Spleen (tissue), 11 donors: Measurements from ENCODE around the gene RAD51B. TPM values are rescaled to one million over a fixed set of nuclear protein-coding genes. Genes with fewer than 3 reads are reported as not detected.

ENCODE experiments used
- DNase-seq: peaks from one replicate; pipeline ENCODE4 v3.0.0-alpha.2; 2020
- H3K27ac ChIP-seq, 8 donors: fragments of 200-600 bp; sonication (generic) in 7 of 8; 1 replicate in 4 of 8; 2 replicates in 4 of 8; pipeline versions ENCODE4 v1.5.0 to v1.8.0; 2016 to 2021; ENCODE audit warnings: inconsistent platforms in 4 of 8, mild to moderate bottlenecking in 4 of 8, moderate library complexity in 1 of 8
- H3K27me3 ChIP-seq, 7 donors: fragments of 200-600 bp; sonication (generic) in 6 of 7; replicated peaks in 1 of 7; 1 replicate in 4 of 7; 2 replicates in 3 of 7; pipeline versions ENCODE4 v1.5.0 to v1.8.0; 2016 to 2021; ENCODE audit warnings: inconsistent platforms in 3 of 7, mild to moderate bottlenecking in 1 of 7
- H3K36me3 ChIP-seq, 6 donors: fragments of 200-600 bp; sonication (generic) in 5 of 6; 1 replicate in 4 of 6; 2 replicates in 2 of 6; pipeline versions ENCODE4 v1.5.0 to v1.8.0; 2016 to 2021; ENCODE audit warnings: inconsistent platforms in 2 of 6
- H3K4me1 ChIP-seq, 6 donors: fragments of 200-600 bp; sonication (generic) in 5 of 6; 1 replicate in 3 of 6; 2 replicates in 3 of 6; pipeline versions ENCODE4 v1.5.0 to v1.8.0; 2016 to 2021; ENCODE audit warnings: inconsistent platforms in 3 of 6
- H3K4me3 ChIP-seq, 8 donors: fragments of 200-600 bp; sonication (generic) in 7 of 8; 1 replicate in 4 of 8; 2 replicates in 4 of 8; pipeline versions ENCODE4 v1.5.0 to v1.8.0; 2016 to 2021; ENCODE audit warnings: inconsistent platforms in 4 of 8, mild to moderate bottlenecking in 4 of 8, moderate library complexity in 2 of 8
- H3K9me3 ChIP-seq, 8 donors: fragments of 200-600 bp; sonication (generic) in 7 of 8; 1 replicate in 4 of 8; 2 replicates in 4 of 8; pipeline versions ENCODE4 v1.5.0 to v1.8.0; 2016 to 2021; ENCODE audit warnings: inconsistent platforms in 4 of 8
- POLR2A ChIP-seq, 3 donors: fragments of 450-650 bp; IDR thresholded peaks; one replicate each; pipeline ENCODE4 v1.5.1; 2017; ENCODE audit warnings: antibody characterized with exemption in 3 of 3, mild to moderate bottlenecking in 1 of 3
- POLR2AphosphoS5 ChIP-seq, 3 donors: sonication (generic); formaldehyde crosslinking; IDR thresholded peaks; one replicate each; pipeline ENCODE4 v1.5.1; 2017; ENCODE audit warnings: antibody characterized with exemption in 3 of 3
- WGBS, 5 donors: extraction: QIAGEN DNeasy Blood & Tissue Kit in 3 of 5; methylation state at CpG; one replicate each; pipeline versions ENCODE4 v1.1.5 to v1.1.7; 2013 to 2018; 5-methylcytosine and 5-hydroxymethylcytosine counted together
- intact Hi-C: fragments of 100-400 bp; cut with DNase I; formaldehyde crosslinking; loops from one replicate; pipeline ENCODE4 v1.15.0; 2023; ENCODE audit warnings: low total_unique reads
- polyA plus RNA-seq, 3 donors: library from polyadenylated mRNA; stranded (reverse); fragments of 200-250 nt; gene quantifications; one replicate each; pipeline ENCODE4 v1.2.1, GENCODE V29; 2013
- total RNA-seq, 7 donors: library from RNA; depleted of rRNA in 3 of 7; stranded (reverse); fragments of >200 nt in 3 of 7; fragmentation: NEBNext Ultra II Directional in 4 of 7; extraction: Animal tissue kit (Norgen Biotek cat#: 25700) in 4 of 7; gene quantifications; one replicate each; pipeline versions ENCODE4 v1.1.0 to v1.2.1, GENCODE V29; 2016 to 2021
- TF ChIP-seq, protein P1 (sequence below), 11 experiments: fragments of 200-600 bp in 7 of 11; fragments of 450-650 bp in 4 of 11; sonication (generic) in 4 of 11; IDR thresholded peaks in 8 of 11; conservative IDR thresholded peaks in 3 of 11; 1 replicate in 7 of 11; 2 replicates in 4 of 11; pipeline versions ENCODE4 v1.4.0 to v1.8.0; 2016 to 2021; ENCODE audit warnings: antibody characterized with exemption in 11 of 11, inconsistent platforms in 4 of 11, mild to moderate bottlenecking in 1 of 11
- donor health status: healthy with polysubstance abuse.
- donor health status: DM: no; HTN: no; CAD: no; lungs with moderate emphysema.
- donor health status: DM: no; HTN: no; CAD: no.
- donor health status: Bipolar disorder and iron deficiency.
- donor health status: healthy.
- donor health status: DM: no; HTN: no; CAD: no.
- donor health status: DM: yes; HTN: yes; CAD: no.

The RAD51B gene
- total and polyA plus RNA-seq, 10 donors, result 4.2 to 43.7 (median 29.8) TPM

DNA sequence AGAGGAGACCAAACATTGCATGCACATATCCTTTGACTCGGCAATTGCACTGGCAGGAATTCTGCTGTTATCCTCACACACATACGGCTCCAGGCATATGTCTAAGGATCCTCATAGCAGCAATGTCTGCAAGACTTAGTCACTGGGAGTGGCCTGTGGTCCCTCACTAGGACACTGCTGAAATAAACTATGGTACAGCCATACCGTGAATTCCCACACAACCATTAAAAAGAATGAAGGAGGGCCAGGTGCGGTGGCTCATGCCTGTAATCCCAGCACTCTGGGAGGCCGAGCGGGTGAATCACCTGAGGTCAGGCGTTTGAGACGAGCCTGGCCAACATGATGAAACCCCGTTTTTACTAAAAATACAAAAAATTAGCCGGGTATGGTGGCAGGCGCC, 868.2 kb downstream of the RAD51B start:
- Histone ChIP-seq H3K4me3 (no peak overlapping the region), H3K9me3 (no peaks in the 10 kb centered on the region), H3K27me3 (no peaks in the 10 kb centered on the region), H3K36me3 (no peaks in the 10 kb centered on the region), H3K27ac (no peak overlapping the region), H3K4me1 (peaks cover 25 to 83% (median 54%) of the 10 kb centered on the region in 6 donors)
- no peak for DNase-seq
- intact Hi-C loops, result no loop called here
- WGBS, 5 donors, result 86 to 98% (median 92%) methylated on average over 11 of the region's 11 CpGs
- no peak for TF ChIP-seq POLR2A (IDR thresholded peaks at IDR 0.05)
- TF ChIP-seq POLR2AphosphoS5 (IDR thresholded peaks at IDR 0.05), result no peak
- TF ChIP-seq, protein P1, sequence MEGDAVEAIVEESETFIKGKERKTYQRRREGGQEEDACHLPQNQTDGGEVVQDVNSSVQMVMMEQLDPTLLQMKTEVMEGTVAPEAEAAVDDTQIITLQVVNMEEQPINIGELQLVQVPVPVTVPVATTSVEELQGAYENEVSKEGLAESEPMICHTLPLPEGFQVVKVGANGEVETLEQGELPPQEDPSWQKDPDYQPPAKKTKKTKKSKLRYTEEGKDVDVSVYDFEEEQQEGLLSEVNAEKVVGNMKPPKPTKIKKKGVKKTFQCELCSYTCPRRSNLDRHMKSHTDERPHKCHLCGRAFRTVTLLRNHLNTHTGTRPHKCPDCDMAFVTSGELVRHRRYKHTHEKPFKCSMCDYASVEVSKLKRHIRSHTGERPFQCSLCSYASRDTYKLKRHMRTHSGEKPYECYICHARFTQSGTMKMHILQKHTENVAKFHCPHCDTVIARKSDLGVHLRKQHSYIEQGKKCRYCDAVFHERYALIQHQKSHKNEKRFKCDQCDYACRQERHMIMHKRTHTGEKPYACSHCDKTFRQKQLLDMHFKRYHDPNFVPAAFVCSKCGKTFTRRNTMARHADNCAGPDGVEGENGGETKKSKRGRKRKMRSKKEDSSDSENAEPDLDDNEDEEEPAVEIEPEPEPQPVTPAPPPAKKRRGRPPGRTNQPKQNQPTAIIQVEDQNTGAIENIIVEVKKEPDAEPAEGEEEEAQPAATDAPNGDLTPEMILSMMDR (IDR thresholded peaks at IDR 0.05 in 8 of 11, conservative IDR thresholded peaks at IDR 0.05 in 3 of 11), result no peak

DNA sequence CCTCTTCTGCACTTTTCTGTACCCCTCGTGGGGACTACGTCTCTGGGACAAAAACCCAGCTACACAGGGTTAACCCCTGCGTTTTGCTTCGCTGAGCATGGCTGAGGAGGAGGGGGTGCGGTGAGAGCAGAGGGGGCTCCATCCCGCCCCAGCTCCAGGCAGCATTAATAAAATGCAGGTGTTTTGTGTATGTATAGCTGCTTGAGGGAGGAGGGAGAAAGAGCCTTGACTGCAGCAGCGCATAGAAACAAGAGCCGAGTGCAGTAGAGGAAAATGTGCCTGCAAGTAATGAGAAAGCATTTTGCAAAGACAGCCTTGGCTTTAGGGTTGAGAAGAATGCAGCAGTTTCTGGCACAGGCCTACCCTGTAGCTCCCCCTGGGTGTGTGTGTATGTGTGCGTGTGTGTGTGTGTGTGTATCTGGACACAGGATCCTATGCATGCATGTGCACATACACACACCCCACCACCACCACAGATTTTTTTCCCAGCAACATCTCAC, 869.3 kb downstream of the RAD51B start:
- H3K36me3 ChIP-seq, result no peaks in the 10 kb centered on the region
- no peaks in the 10 kb centered on the region for H3K27me3 ChIP-seq
- TF ChIP-seq POLR2A (IDR thresholded peaks at IDR 0.05) (no peak), POLR2AphosphoS5 (IDR thresholded peaks at IDR 0.05) (no peak)
- TF ChIP-seq, protein P1 (IDR thresholded peaks at IDR 0.05 in 8 of 11, conservative IDR thresholded peaks at IDR 0.05 in 3 of 11), result no peak
- no peak for DNase-seq
- intact Hi-C loops, result no loop called here
- 41 to 64% (median 47%) methylated on average over 9 of the region's 9 CpGs for WGBS, 5 donors
- H3K9me3 ChIP-seq, result no peaks in the 10 kb centered on the region
- peak overlapping the region in 2 of 8 donors; percentile 33 to 37 for H3K27ac ChIP-seq
- H3K4me3 ChIP-seq, result no peak overlapping the region
- peaks cover 15 to 83% (median 44%) of the 10 kb centered on the region in 6 donors for H3K4me1 ChIP-seq

DNA sequence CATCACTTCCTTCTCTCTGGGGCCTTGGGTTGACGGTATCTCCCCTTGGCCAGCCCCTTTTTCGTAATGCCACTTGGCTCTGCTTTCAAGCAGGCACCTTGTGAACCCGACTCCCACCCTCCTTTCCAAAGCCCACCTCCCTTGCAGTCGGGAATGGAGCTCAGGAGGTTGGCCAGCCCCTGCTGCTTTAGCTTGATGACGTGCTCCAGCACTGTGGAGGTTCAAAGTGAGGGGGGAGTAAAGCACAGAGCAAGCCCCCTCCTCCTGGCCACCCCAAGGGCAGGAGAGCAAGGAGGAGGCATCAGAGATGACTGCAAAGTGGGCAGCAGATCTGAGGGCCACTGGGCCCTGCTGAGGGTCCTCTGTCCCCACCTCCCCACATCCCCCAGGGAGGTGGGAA, 869.9 kb downstream of the RAD51B start:
- no peak overlapping the region for H3K27ac ChIP-seq
- no peak overlapping the region for H3K4me3 ChIP-seq
- no peaks in the 10 kb centered on the region for H3K36me3 ChIP-seq
- intact Hi-C loops, result no loop called here
- 56 to 72% (median 64%) methylated on average over 5 of the region's 5 CpGs for WGBS, 5 donors
- TF ChIP-seq, protein P1 (IDR thresholded peaks at IDR 0.05 in 8 of 11, conservative IDR thresholded peaks at IDR 0.05 in 3 of 11), result no peak
- no peak for TF ChIP-seq POLR2A (IDR thresholded peaks at IDR 0.05)
- no peak for TF ChIP-seq POLR2AphosphoS5 (IDR thresholded peaks at IDR 0.05)
- H3K4me1 ChIP-seq, result peaks cover 9 to 83% (median 43%) of the 10 kb centered on the region in 6 donors
- DNase-seq, result no peak
- no peaks in the 10 kb centered on the region for H3K27me3 ChIP-seq
- H3K9me3 ChIP-seq, result no peaks in the 10 kb centered on the region

GRCh38 chr14:68690089-68690958, 870.7 kb downstream of the RAD51B start:
- Histone ChIP-seq H3K4me1 (peaks cover under 1 to 83% (median 41%) of the 10 kb centered on the region in 6 donors), H3K9me3 (no peaks in the 10 kb centered on the region), H3K4me3 (no peak overlapping the region), H3K27me3 (no peaks in the 10 kb centered on the region), H3K27ac (no peak overlapping the region), H3K36me3 (no peaks in the 10 kb centered on the region)
- intact Hi-C loops, result no loop called here
- TF ChIP-seq, protein P1 (IDR thresholded peaks at IDR 0.05 in 8 of 11, conservative IDR thresholded peaks at IDR 0.05 in 3 of 11), result no peak
- TF ChIP-seq POLR2A (IDR thresholded peaks at IDR 0.05), result no peak
- TF ChIP-seq POLR2AphosphoS5 (IDR thresholded peaks at IDR 0.05), result no peak
- 94 to 98% (median 96%) methylated on average over 11 to 13 of the region's 13 CpGs for WGBS, 5 donors
- DNase-seq, result no peak
